H1 (cell line): ENCODE measurements around the gene SLC6A12.

Experiments
- CREB1 ChIP-seq: IDR thresholded peaks from 2 replicates; pipeline ENCODE4 v1.6.1; 2012; ENCODE audit warnings: inconsistent platforms
- HDAC6 ChIP-seq: IDR thresholded peaks from one replicate; pipeline ENCODE4 v1.7.1; 2012; ENCODE audit warnings: low read depth, mild to moderate bottlenecking, inconsistent platforms, low read length, moderate library complexity
- RXRA ChIP-seq: IDR thresholded peaks from 2 replicates; pipeline ENCODE4 v1.6.1; 2011; ENCODE audit warnings: low read depth, mild to moderate bottlenecking, low read length, moderate library complexity; ENCODE audit not compliant: insufficient read depth
- YY1 ChIP-seq: IDR thresholded peaks from 2 replicates; pipeline ENCODE4 v1.6.1; 2011; ENCODE audit warnings: low read depth, mild to moderate bottlenecking, low read length
- TF ChIP-seq, protein P1 (sequence below): IDR thresholded peaks from 2 replicates; pipeline ENCODE4 v1.6.1; 2011; ENCODE audit warnings: low read depth, mild to moderate bottlenecking, low read length; ENCODE audit not compliant: insufficient read depth

DNA sequence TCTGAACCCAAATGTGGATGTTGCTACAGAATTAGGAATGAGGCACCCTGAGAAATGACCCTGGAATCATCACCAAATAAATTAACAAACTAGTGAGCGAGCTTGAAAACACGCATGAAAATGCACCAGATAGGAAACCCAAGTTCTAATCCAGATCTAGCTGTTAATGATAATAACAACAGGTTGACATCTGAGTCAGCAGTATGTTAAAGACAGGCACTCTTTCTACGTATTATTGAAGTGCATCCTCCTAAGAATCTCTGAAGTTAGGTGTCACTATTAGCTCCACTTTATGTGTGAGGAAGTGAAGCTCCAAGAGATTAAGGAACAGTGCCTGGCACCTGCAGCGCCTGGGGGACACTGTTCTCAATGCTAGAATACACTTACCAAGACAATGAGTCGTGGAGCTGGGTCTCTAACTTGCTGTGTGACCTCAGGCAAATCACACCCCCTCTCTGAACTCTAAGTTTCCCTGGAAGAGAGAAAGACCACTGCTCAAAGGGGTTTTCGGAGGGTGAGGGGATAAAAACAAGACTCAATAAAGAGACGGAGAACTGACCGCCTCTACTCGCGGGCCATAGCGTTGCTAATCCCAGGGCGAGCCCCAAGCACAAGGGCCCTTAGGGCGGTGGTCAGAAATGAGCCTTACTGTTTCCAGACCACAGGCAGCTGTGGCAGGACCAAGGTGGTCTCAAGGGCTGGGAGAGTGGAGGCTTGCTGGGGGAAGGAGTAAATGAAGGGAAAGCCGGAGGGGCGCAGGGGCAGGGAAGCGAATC lies 2.1 kb downstream of the SLC6A12 start:
- TF ChIP-seq HDAC6 (no peak), YY1 (no peak), RXRA (no peak), CREB1 (no peak)
- TF ChIP-seq, protein P1, sequence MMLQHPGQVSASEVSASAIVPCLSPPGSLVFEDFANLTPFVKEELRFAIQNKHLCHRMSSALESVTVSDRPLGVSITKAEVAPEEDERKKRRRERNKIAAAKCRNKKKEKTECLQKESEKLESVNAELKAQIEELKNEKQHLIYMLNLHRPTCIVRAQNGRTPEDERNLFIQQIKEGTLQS: no peak
